Liver (tissue), 3 donors: ENCODE data around the gene TXNIP.

Source experiments
- EGR1 ChIP-seq, 2 donors: IDR thresholded peaks; 2 replicates each; pipeline ENCODE4 v1.6.1; 2016 to 2018; ENCODE audit warnings: antibody characterized with exemption in 2 of 2, low read depth in 2 of 2
- HNF4A ChIP-seq, 2 donors: conservative IDR thresholded peaks; 2 replicates each; pipeline ENCODE4 v1.6.1; 2016; ENCODE audit warnings: antibody characterized with exemption in 2 of 2, mild to moderate bottlenecking in 2 of 2
- MAX ChIP-seq: IDR thresholded peaks from 2 replicates; pipeline ENCODE4 v1.6.1; 2016; ENCODE audit warnings: antibody characterized with exemption
- RAD21 ChIP-seq, 2 donors: IDR thresholded peaks; 2 replicates each; pipeline ENCODE4 v1.6.1; 2016; ENCODE audit warnings: antibody characterized with exemption in 2 of 2, mild to moderate bottlenecking in 2 of 2
- YY1 ChIP-seq: IDR thresholded peaks from 2 replicates; pipeline ENCODE4 v1.6.1; 2016; ENCODE audit warnings: antibody characterized with exemption, mild to moderate bottlenecking
- TF ChIP-seq, protein P1 (sequence below): fragments of 150-350 bp; IDR thresholded peaks from 2 replicates; pipeline ENCODE4 v1.5.1; 2017; ENCODE audit warnings: improper control_type of control experiment, low read depth, low read length; ENCODE audit not compliant: missing input control
- TF ChIP-seq, protein P2 (sequence below): IDR thresholded peaks from 2 replicates; pipeline ENCODE4 v1.6.1; 2016; ENCODE audit warnings: antibody characterized with exemption
- donor health status: healthy.
- donor health status: healthy.

DNA sequence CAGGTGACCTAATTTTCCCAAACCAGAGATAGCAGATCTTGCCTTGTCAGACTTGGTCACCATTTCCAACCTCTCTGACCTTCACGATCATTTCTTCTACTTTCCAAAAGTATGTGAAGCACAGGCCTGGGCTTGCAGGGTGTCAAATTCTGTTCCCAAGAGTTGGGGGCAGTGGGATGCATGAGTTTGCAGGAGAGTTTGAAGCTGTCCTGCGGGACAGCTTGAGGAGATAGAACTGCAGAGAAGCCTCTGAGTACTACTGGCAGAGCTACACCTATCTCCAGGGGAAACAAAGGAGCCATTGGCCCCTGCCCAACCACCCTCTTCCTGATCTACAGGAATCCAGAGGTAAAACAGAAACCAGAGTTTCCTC lies 11.3 kb downstream of the TXNIP start:
- TF ChIP-seq MAX, result no peak
- TF ChIP-seq, protein P1, sequence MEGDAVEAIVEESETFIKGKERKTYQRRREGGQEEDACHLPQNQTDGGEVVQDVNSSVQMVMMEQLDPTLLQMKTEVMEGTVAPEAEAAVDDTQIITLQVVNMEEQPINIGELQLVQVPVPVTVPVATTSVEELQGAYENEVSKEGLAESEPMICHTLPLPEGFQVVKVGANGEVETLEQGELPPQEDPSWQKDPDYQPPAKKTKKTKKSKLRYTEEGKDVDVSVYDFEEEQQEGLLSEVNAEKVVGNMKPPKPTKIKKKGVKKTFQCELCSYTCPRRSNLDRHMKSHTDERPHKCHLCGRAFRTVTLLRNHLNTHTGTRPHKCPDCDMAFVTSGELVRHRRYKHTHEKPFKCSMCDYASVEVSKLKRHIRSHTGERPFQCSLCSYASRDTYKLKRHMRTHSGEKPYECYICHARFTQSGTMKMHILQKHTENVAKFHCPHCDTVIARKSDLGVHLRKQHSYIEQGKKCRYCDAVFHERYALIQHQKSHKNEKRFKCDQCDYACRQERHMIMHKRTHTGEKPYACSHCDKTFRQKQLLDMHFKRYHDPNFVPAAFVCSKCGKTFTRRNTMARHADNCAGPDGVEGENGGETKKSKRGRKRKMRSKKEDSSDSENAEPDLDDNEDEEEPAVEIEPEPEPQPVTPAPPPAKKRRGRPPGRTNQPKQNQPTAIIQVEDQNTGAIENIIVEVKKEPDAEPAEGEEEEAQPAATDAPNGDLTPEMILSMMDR, result no peak
- no peak for TF ChIP-seq YY1
- TF ChIP-seq, protein P2, sequence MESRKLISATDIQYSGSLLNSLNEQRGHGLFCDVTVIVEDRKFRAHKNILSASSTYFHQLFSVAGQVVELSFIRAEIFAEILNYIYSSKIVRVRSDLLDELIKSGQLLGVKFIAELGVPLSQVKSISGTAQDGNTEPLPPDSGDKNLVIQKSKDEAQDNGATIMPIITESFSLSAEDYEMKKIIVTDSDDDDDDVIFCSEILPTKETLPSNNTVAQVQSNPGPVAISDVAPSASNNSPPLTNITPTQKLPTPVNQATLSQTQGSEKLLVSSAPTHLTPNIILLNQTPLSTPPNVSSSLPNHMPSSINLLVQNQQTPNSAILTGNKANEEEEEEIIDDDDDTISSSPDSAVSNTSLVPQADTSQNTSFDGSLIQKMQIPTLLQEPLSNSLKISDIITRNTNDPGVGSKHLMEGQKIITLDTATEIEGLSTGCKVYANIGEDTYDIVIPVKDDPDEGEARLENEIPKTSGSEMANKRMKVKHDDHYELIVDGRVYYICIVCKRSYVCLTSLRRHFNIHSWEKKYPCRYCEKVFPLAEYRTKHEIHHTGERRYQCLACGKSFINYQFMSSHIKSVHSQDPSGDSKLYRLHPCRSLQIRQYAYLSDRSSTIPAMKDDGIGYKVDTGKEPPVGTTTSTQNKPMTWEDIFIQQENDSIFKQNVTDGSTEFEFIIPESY, result no peak
- no peak for TF ChIP-seq EGR1 (IDR thresholded peaks at IDR 0.05; ENCODE audit: low read depth in 2 of 2)
- no peak for TF ChIP-seq RAD21 (IDR thresholded peaks at IDR 0.05)
- TF ChIP-seq HNF4A (conservative IDR thresholded peaks at IDR 0.05), result no peak
